ENCODE measurements around the gene CALCR.
"Not testable (repeated sequence)": the region's sequence is repeated elsewhere in the genome, so short reads cannot be mapped to it uniquely, and the experiment has no call there.

The CALCR gene

DNA sequence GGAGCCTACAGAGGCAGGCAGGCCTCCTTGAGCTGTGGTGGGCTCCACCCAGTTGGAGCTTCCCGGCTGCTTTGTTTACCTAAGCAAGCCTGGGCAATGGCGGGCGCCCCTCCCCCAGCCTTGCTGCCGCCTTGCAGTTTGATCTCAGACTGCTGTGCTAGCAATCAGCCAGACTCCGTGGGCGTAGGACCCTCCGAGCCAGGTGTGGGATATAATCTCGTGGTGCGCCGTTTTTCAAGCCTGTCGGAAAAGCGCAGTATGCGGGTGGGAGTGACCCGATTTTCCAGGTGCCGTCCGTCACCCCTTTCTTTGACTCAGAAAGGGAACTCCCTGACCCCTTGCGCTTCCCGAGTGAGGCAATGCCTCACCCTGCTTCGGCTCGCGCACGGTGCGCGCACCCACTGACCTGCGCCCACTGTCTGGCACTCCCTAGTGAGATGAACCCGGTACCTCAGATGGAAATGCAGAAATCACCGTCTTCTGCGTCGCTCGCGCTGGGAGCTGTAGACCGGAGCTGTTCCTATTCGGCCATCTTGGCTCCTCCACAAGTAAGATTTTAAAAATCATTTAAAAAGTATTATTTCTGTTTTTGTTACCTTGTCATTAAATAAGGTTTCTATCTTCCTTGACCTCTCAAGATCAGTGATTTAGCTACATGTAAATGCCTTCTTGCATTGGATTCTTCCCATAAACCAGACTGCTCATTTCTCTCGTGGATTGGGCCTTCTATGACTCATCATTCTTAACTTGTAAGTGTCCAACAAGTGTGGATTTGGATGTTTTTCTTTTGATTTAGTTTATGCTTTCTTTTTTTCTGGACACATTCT lies 16.9 kb upstream of the CALCR start:
- CTCF ChIA-PET = interaction anchor here (0.7 kb wide), 1 partner anchor 346 kb away, joined by 3 read pairs; no protein-coding TSS in a partner anchor
- H3K4me1 ChIP-seq (ENCODE audit: control insufficient read depth, insufficient read depth, low read length); H3K4me3 ChIP-seq (ENCODE audit: low read depth, low read length); POLR2A ChIA-PET; H3K36me3 ChIP-seq (ENCODE audit: control insufficient read depth in 2 of 2, insufficient read depth in 1 of 2, low read length in 2 of 2); H3K9me3 ChIP-seq (ENCODE audit: control insufficient read depth, insufficient read depth, low read depth, low read length): not testable (repeated sequence)
- peak overlapping the region; percentile 83 for H3K27ac ChIP-seq (ENCODE audit: extremely low read depth, low read depth, low read length)
- TF ChIP-seq ZNF600 (tag by site-specific recombination; IDR thresholded peaks at IDR 0.05) (peak; percentile 25; the same call in 1 of the 2 replicates), EGR2 (tag by site-specific recombination; IDR thresholded peaks at IDR 0.05; ENCODE audit: low read depth) (peak; percentile 81), ZNF341 (tag by site-specific recombination; IDR thresholded peaks at IDR 0.05; ENCODE audit: low read depth) (peak; percentile 89), IKZF3 (tag by site-specific recombination; IDR thresholded peaks at IDR 0.05) (peak; percentile 86), ZBTB8A (tag by site-specific recombination; IDR thresholded peaks at IDR 0.05) (peak; percentile 64), SCRT2 (tag by site-specific recombination; IDR thresholded peaks at IDR 0.05) (peak; percentile 98), KLF8 (tag by site-specific recombination; IDR thresholded peaks at IDR 0.05) (peak; percentile 45; the same call in 1 of the 2 replicates), ZNF335 (tag by site-specific recombination; conservative IDR thresholded peaks at IDR 0.05) (peak; percentile 74), ZBTB48 (tag by site-specific recombination; IDR thresholded peaks at IDR 0.05) (peak; percentile 89), FEZF1 (tag by site-specific recombination; IDR thresholded peaks at IDR 0.05) (peak; percentile 79), ZFHX2 (tag by site-specific recombination; conservative IDR thresholded peaks at IDR 0.05) (peak; percentile 71), ZNF501 (tag by site-specific recombination; IDR thresholded peaks at IDR 0.05) (peak; percentile 65; the same call in 1 of the 2 replicates), ZBTB20 (tag by site-specific recombination; IDR thresholded peaks at IDR 0.05) (peak; percentile 28; the same call in 1 of the 2 replicates), KLF1 (tag by site-specific recombination; IDR thresholded peaks at IDR 0.05) (peak; percentile 49; the same call in 1 of the 2 replicates), ZSCAN30 (tag by site-specific recombination; IDR thresholded peaks at IDR 0.05) (peak; percentile 71; the same call in 1 of the 2 replicates), ZNF423 (tag by site-specific recombination; IDR thresholded peaks at IDR 0.05) (peak; percentile 61), YY1 (tag by site-specific recombination; IDR thresholded peaks at IDR 0.05) (peak; percentile 62), ZNF561 (tag by site-specific recombination; IDR thresholded peaks at IDR 0.05; ENCODE audit: borderline replicate concordance) (peak; percentile 36; the same call in 1 of the 2 replicates), SCRT1 (tag by site-specific recombination; IDR thresholded peaks at IDR 0.05; ENCODE audit: borderline replicate concordance) (peak; percentile 78; the same call in 1 of the 2 replicates), MZF1 (tag by site-specific recombination; IDR thresholded peaks at IDR 0.05; ENCODE audit: borderline replicate concordance) (peak; percentile 79; the same call in 1 of the 2 replicates), SP7 (tag by site-specific recombination; IDR thresholded peaks at IDR 0.05) (0 out of 2 replicates have a peak, but pooled peaks have one; percentile 31), ZNF623 (tag by site-specific recombination; IDR thresholded peaks at IDR 0.05) (0 out of 2 replicates have a peak, but pooled peaks have one; percentile 4)
- TF ChIP-seq, protein P1, sequence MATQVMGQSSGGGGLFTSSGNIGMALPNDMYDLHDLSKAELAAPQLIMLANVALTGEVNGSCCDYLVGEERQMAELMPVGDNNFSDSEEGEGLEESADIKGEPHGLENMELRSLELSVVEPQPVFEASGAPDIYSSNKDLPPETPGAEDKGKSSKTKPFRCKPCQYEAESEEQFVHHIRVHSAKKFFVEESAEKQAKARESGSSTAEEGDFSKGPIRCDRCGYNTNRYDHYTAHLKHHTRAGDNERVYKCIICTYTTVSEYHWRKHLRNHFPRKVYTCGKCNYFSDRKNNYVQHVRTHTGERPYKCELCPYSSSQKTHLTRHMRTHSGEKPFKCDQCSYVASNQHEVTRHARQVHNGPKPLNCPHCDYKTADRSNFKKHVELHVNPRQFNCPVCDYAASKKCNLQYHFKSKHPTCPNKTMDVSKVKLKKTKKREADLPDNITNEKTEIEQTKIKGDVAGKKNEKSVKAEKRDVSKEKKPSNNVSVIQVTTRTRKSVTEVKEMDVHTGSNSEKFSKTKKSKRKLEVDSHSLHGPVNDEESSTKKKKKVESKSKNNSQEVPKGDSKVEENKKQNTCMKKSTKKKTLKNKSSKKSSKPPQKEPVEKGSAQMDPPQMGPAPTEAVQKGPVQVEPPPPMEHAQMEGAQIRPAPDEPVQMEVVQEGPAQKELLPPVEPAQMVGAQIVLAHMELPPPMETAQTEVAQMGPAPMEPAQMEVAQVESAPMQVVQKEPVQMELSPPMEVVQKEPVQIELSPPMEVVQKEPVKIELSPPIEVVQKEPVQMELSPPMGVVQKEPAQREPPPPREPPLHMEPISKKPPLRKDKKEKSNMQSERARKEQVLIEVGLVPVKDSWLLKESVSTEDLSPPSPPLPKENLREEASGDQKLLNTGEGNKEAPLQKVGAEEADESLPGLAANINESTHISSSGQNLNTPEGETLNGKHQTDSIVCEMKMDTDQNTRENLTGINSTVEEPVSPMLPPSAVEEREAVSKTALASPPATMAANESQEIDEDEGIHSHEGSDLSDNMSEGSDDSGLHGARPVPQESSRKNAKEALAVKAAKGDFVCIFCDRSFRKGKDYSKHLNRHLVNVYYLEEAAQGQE (tag by site-specific recombination; IDR thresholded peaks at IDR 0.05) = 0 out of 2 replicates have a peak, but pooled peaks have one; percentile 5
- TF ChIP-seq, protein P2, sequence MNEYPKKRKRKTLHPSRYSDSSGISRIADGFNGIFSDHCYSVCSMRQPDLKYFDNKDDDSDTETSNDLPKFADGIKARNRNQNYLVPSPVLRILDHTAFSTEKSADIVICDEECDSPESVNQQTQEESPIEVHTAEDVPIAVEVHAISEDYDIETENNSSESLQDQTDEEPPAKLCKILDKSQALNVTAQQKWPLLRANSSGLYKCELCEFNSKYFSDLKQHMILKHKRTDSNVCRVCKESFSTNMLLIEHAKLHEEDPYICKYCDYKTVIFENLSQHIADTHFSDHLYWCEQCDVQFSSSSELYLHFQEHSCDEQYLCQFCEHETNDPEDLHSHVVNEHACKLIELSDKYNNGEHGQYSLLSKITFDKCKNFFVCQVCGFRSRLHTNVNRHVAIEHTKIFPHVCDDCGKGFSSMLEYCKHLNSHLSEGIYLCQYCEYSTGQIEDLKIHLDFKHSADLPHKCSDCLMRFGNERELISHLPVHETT (tag by site-specific recombination; IDR thresholded peaks at IDR 0.05) = 0 out of 2 replicates have a peak, but pooled peaks have one; percentile 12
- TF ChIP-seq, protein P3, sequence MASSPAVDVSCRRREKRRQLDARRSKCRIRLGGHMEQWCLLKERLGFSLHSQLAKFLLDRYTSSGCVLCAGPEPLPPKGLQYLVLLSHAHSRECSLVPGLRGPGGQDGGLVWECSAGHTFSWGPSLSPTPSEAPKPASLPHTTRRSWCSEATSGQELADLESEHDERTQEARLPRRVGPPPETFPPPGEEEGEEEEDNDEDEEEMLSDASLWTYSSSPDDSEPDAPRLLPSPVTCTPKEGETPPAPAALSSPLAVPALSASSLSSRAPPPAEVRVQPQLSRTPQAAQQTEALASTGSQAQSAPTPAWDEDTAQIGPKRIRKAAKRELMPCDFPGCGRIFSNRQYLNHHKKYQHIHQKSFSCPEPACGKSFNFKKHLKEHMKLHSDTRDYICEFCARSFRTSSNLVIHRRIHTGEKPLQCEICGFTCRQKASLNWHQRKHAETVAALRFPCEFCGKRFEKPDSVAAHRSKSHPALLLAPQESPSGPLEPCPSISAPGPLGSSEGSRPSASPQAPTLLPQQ (tag by site-specific recombination; IDR thresholded peaks at IDR 0.05) = peak; percentile 55; the same call in 1 of the 2 replicates
- TF ChIP-seq, protein P4, sequence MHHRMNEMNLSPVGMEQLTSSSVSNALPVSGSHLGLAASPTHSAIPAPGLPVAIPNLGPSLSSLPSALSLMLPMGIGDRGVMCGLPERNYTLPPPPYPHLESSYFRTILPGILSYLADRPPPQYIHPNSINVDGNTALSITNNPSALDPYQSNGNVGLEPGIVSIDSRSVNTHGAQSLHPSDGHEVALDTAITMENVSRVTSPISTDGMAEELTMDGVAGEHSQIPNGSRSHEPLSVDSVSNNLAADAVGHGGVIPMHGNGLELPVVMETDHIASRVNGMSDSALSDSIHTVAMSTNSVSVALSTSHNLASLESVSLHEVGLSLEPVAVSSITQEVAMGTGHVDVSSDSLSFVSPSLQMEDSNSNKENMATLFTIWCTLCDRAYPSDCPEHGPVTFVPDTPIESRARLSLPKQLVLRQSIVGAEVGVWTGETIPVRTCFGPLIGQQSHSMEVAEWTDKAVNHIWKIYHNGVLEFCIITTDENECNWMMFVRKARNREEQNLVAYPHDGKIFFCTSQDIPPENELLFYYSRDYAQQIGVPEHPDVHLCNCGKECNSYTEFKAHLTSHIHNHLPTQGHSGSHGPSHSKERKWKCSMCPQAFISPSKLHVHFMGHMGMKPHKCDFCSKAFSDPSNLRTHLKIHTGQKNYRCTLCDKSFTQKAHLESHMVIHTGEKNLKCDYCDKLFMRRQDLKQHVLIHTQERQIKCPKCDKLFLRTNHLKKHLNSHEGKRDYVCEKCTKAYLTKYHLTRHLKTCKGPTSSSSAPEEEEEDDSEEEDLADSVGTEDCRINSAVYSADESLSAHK (tag by site-specific recombination; IDR thresholded peaks at IDR 0.05) = 0 out of 2 replicates have a peak, but pooled peaks have one; percentile 11
- TF ChIP-seq, protein P5, sequence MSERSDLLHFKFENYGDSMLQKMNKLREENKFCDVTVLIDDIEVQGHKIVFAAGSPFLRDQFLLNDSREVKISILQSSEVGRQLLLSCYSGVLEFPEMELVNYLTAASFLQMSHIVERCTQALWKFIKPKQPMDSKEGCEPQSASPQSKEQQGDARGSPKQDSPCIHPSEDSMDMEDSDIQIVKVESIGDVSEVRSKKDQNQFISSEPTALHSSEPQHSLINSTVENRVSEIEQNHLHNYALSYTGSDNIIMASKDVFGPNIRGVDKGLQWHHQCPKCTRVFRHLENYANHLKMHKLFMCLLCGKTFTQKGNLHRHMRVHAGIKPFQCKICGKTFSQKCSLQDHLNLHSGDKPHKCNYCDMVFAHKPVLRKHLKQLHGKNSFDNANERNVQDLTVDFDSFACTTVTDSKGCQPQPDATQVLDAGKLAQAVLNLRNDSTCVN (tag by site-specific recombination; optimal IDR thresholded peaks at IDR 0.05) = peak; percentile 69

Measured in HEK293 (cell line).